AG04450 (cell line): Measurements from ENCODE around the gene HPGD. TPM values are rescaled to one million over a fixed set of nuclear protein-coding genes. Genes with fewer than 3 reads are reported as not detected.
"Not testable (repeated sequence)": the region's sequence is repeated elsewhere in the genome, so short reads cannot be mapped to it uniquely, and the experiment has no call there.

ENCODE experiments used
- CTCF ChIA-PET: fragments of 300-600, 350-600 bp; formaldehyde crosslinking; extraction: SDS; loops from one replicate; lab custom pipeline; 2022; ENCODE audit warnings: antibody characterized with exemption, inconsistent platforms; lab: Charles Lee
- POLR2A ChIA-PET: fragments of 350-600 bp; formaldehyde crosslinking; extraction: SDS; loops from one replicate; lab custom pipeline; 2021; ENCODE audit warnings: antibody characterized with exemption, inconsistent platforms; lab: Yijun Ruan, JAX
- DNase-seq: peaks from one replicate; pipeline ENCODE4 v3.0.0-alpha.2; 2011; ENCODE audit warnings: low read depth, low spot score
- H3K27ac ChIP-seq: one replicate; pipeline ENCODE4 v1.5.1; 2012; ENCODE audit warnings: low read depth, low read length, control low read depth
- H3K27me3 ChIP-seq: one replicate; pipeline ENCODE4 v1.6.0; 2012; ENCODE audit warnings: low read length; ENCODE audit not compliant: control insufficient read depth, insufficient read depth
- H3K4me3 ChIP-seq: 2 replicates; pipeline ENCODE4 v1.5.1; 2011; ENCODE audit warnings: mild to moderate bottlenecking, low read depth, low read length, control low read depth
- H3K9me3 ChIP-seq: 2 replicates; pipeline ENCODE4 v1.5.1; 2012; ENCODE audit warnings: low read length; ENCODE audit not compliant: control insufficient read depth, insufficient read depth
- polyA plus RNA-seq: library from polyadenylated mRNA; depleted of rRNA; stranded (reverse); fragments of >200 nt; gene quantifications from 2 replicates; pipeline ENCODE4 v1.2.3, GENCODE V29; 2011
- TF ChIP-seq, protein P1 (sequence below): IDR thresholded peaks from 2 replicates; pipeline ENCODE4 v1.5.1; 2011; ENCODE audit warnings: low read depth, low read length, control low read depth, inconsistent platforms

The HPGD gene
- polyA plus RNA-seq, 1 experiment, result 0.21 TPM

GRCh38 chr4:174495626-174496025 lies 26.7 kb downstream of the HPGD start:
- no peaks in the 10 kb centered on the region for H3K9me3 ChIP-seq
- TF ChIP-seq, protein P1, sequence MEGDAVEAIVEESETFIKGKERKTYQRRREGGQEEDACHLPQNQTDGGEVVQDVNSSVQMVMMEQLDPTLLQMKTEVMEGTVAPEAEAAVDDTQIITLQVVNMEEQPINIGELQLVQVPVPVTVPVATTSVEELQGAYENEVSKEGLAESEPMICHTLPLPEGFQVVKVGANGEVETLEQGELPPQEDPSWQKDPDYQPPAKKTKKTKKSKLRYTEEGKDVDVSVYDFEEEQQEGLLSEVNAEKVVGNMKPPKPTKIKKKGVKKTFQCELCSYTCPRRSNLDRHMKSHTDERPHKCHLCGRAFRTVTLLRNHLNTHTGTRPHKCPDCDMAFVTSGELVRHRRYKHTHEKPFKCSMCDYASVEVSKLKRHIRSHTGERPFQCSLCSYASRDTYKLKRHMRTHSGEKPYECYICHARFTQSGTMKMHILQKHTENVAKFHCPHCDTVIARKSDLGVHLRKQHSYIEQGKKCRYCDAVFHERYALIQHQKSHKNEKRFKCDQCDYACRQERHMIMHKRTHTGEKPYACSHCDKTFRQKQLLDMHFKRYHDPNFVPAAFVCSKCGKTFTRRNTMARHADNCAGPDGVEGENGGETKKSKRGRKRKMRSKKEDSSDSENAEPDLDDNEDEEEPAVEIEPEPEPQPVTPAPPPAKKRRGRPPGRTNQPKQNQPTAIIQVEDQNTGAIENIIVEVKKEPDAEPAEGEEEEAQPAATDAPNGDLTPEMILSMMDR, result no peak
- ChIA-PET POLR2A (no interaction called here), CTCF (no interaction called here)
- no peaks in the 10 kb centered on the region for H3K27me3 ChIP-seq
- no peak overlapping the region for H3K4me3 ChIP-seq
- no peak for DNase-seq
- H3K27ac ChIP-seq, result no peak overlapping the region

DNA sequence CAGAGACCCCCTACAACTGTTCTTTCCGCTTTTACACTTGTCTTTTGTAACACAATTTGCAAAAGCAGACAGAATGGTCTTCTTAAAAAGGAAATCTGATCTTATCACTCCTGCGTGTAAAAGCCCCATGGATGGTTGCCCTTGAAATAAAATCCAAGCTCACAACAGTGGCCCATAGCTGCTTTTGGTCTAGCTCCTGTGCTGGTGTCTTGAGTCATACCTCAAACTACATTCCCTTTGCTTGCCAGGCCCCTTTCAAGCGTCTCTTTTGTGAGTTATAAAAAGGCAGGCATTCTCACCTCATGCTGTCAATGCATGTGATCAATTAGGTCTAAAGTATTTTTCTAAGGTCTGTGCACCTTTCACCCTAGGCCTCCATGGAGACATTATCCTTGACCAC lies 27.6 kb downstream of the HPGD start:
- H3K27ac ChIP-seq, result no peak overlapping the region
- H3K4me3 ChIP-seq, result no peak overlapping the region
- ChIA-PET CTCF (interaction anchor here (0.6 kb wide), 1 partner anchor 39 kb away, joined by 3 read pairs; no protein-coding TSS in a partner anchor), POLR2A (no interaction called here)
- no peaks in the 10 kb centered on the region for H3K27me3 ChIP-seq
- no peak for DNase-seq
- TF ChIP-seq, protein P1, result no peak
- no peaks in the 10 kb centered on the region for H3K9me3 ChIP-seq

DNA sequence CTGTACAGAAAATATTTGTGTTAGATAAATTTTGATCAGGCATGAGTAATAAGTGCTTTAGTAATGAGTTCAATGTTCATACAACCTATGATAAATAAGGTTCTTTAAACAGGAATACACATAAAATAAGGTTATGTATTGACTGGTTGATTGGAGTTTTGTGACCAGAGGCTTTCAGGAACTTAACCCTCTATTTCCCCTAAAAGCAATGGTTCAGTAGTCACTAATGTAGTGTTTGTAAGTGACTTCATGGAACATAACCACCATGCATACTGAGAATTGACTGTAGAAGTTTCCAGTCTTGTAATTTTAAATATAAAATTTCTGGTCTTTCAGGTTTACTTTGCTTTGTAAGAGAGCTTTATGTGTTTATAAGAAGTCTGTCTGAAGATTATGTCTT lies 28.1 kb downstream of the HPGD start:
- ChIA-PET POLR2A (no interaction called here), CTCF (no interaction called here)
- Histone ChIP-seq H3K27me3 (no peaks in the 10 kb centered on the region), H3K4me3 (no peak overlapping the region), H3K27ac (no peak overlapping the region), H3K9me3 (no peaks in the 10 kb centered on the region)
- DNase-seq, result no peak
- TF ChIP-seq, protein P1, result no peak

DNA sequence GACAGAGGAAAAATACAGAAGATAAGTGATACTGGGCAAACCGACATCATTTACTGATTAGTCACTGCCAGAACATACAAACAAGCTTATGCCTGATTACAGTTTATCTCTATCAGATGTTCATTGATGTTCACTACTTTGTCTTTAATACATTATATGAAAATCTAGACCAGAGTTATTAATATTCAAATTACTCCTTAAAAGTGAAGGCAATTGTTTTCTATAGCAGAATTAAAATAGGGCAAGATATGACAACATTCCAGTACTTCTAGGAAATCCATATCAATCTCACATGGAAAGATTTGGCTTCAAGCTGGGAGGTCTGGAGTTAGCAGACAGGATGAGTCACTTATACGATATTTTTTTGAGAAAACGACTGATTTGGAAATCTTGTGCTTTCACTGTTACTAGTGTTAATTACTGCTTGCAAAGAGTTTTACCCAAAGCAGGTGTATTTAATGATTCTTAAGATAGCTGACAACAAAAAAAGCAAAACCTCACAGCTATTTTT lies 31.8 kb downstream of the HPGD start:
- TF ChIP-seq, protein P1, result no peak
- ChIA-PET CTCF (no interaction called here), POLR2A (no interaction called here)
- Histone ChIP-seq H3K9me3 (no peaks in the 10 kb centered on the region), H3K27me3 (no peaks in the 10 kb centered on the region), H3K4me3 (no peak overlapping the region), H3K27ac (no peak overlapping the region)
- DNase-seq, result no peak

GRCh38 chr4:174488368-174488767 lies 33.9 kb downstream of the HPGD start:
- CTCF ChIA-PET, H3K9me3 ChIP-seq, H3K4me3 ChIP-seq, H3K27me3 ChIP-seq, DNase-seq, POLR2A ChIA-PET, H3K27ac ChIP-seq: not testable (repeated sequence)
